Mesendoderm (in vitro differentiated cells): ENCODE measurements around the gene KCNQ5.

Source experiments
- DNase-seq: peaks from one replicate; pipeline ENCODE4 v3.0.0; 2013
- H2AK5ac ChIP-seq: 2 replicates; pipeline ENCODE4 v1.6.1; 2013; ENCODE audit warnings: low read length, inconsistent platforms
- H2BK120ac ChIP-seq: 2 replicates; pipeline ENCODE4 v1.6.1; 2013; ENCODE audit warnings: low read depth, mild to moderate bottlenecking, low read length, moderate library complexity, mixed read lengths
- H2BK15ac ChIP-seq: replicated peaks from 2 replicates; pipeline ENCODE4 v1.6.1; 2013; ENCODE audit warnings: low read depth, mild to moderate bottlenecking, moderate library complexity
- H2BK5ac ChIP-seq: 2 replicates; pipeline ENCODE4 v1.6.1; 2013; ENCODE audit warnings: low read length, inconsistent platforms
- H3K18ac ChIP-seq: 2 replicates; pipeline ENCODE4 v1.6.1; 2013; ENCODE audit warnings: mild to moderate bottlenecking, low read length, mixed read lengths
- H3K23ac ChIP-seq: one replicate; pipeline ENCODE4 v1.6.1; 2013; ENCODE audit warnings: low read length
- H3K27ac ChIP-seq: 2 replicates; pipeline ENCODE4 v1.5.1; 2013; ENCODE audit warnings: low read depth, mild to moderate bottlenecking, inconsistent platforms, low read length, moderate library complexity
- H3K27me3 ChIP-seq: 2 replicates; pipeline ENCODE4 v1.6.1; 2013; ENCODE audit warnings: low read length, control low read depth, mild to moderate bottlenecking, inconsistent platforms; ENCODE audit not compliant: insufficient read depth, poor library complexity
- H3K36me3 ChIP-seq: 2 replicates; pipeline ENCODE4 v1.6.1; 2013; ENCODE audit warnings: low read length, inconsistent platforms; ENCODE audit not compliant: control insufficient read depth, insufficient read depth
- H3K4ac ChIP-seq: one replicate; pipeline ENCODE4 v1.6.1; 2013; ENCODE audit warnings: low read depth, mild to moderate bottlenecking, low read length, moderate library complexity
- H3K4me1 ChIP-seq: 2 replicates; pipeline ENCODE4 v1.6.1; 2013; ENCODE audit warnings: low read depth, low read length, inconsistent platforms; ENCODE audit not compliant: control insufficient read depth
- H3K4me2 ChIP-seq: 2 replicates; pipeline ENCODE4 v1.6.1; 2013; ENCODE audit warnings: low read length
- H3K4me3 ChIP-seq: 2 replicates; pipeline ENCODE4 v1.5.1; 2013; ENCODE audit warnings: mild to moderate bottlenecking, low read length
- H3K56ac ChIP-seq: one replicate; pipeline ENCODE4 v1.6.1; 2013; ENCODE audit warnings: low read length
- H3K79me1 ChIP-seq: 2 replicates; pipeline ENCODE4 v1.6.1; 2013; ENCODE audit warnings: low read length, inconsistent platforms
- H3K79me2 ChIP-seq: 2 replicates; pipeline ENCODE4 v1.6.1; 2013; ENCODE audit warnings: mild to moderate bottlenecking, low read length; ENCODE audit not compliant: control insufficient read depth, insufficient read depth
- H3K9ac ChIP-seq: 2 replicates; pipeline ENCODE4 v1.6.1; 2013; ENCODE audit warnings: low read length, inconsistent platforms
- H4K5ac ChIP-seq: one replicate; pipeline ENCODE4 v1.6.1; 2013; ENCODE audit warnings: low read length
- H4K8ac ChIP-seq: one replicate; pipeline ENCODE4 v1.6.1; 2013; ENCODE audit warnings: low read depth, mild to moderate bottlenecking, control low read depth, low read length, moderate library complexity
- WGBS: extraction: QIAGEN DNeasy Blood & Tissue Kit; methylation state at CpG from one replicate; pipeline ENCODE4 v1.1.7; 2013; ENCODE audit warnings: low lambda C conversion rate, missing lambda C conversion rate; ENCODE audit not compliant: insufficient coverage; ENCODE audit errors: extremely low coverage; 5-methylcytosine and 5-hydroxymethylcytosine counted together

Gene KCNQ5

GRCh38 chr6:72672906-72673305 lies 51.0 kb downstream of the KCNQ5 start:
- Histone ChIP-seq H2BK5ac (no peak overlapping the region), H3K23ac (no peak overlapping the region), H3K79me1 (no peaks in the 10 kb centered on the region), H3K79me2 (no peaks in the 10 kb centered on the region), H3K9ac (no peak overlapping the region), H4K8ac (no peak overlapping the region), H3K56ac (no peak overlapping the region), H2BK15ac (no peak overlapping the region), H3K27me3 (no peaks in the 10 kb centered on the region), H3K4me2 (no peak overlapping the region), H2AK5ac (no peak overlapping the region), H2BK120ac (no peak overlapping the region), H3K18ac (no peak overlapping the region), H3K27ac (no peak overlapping the region), H3K4me1 (no peaks in the 10 kb centered on the region), H3K4ac (no peak overlapping the region), H4K5ac (no peak overlapping the region), H3K4me3 (no peak overlapping the region), H3K36me3 (no peaks in the 10 kb centered on the region)
- WGBS = no CpG with 5 or more reads among the region's 1 CpG
- DNase-seq = no peak

DNA sequence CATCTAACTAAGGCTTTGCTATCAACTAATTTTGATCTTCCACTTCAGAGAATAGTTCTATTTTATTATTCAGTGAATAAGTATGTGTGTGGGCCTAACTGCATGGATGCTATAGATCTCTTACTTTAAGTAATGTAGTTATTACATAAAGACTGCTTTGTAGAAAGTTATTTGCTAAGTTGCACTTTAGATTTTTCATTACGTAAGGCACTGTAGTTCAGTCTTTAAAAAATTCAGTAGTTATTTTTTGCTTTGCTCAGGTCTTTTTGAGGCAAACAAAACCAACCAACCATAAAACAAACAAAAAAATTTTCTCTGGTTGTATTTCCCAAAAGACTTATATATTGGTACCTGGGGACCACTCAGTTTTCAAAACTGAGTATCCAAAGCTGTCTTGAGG lies 53.0 kb downstream of the KCNQ5 start:
- no peak for DNase-seq
- no peak overlapping the region for H3K4me3 ChIP-seq
- no peak overlapping the region for H3K4me2 ChIP-seq
- no peaks in the 10 kb centered on the region for H3K79me1 ChIP-seq
- no peaks in the 10 kb centered on the region for H3K27me3 ChIP-seq
- H3K4me1 ChIP-seq = no peaks in the 10 kb centered on the region
- no peak overlapping the region for H2BK15ac ChIP-seq
- H3K9ac ChIP-seq = no peak overlapping the region
- no CpG with 5 or more reads among the region's 1 CpG for WGBS
- no peak overlapping the region for H3K27ac ChIP-seq
- H4K5ac ChIP-seq = no peak overlapping the region
- H3K4ac ChIP-seq = no peak overlapping the region
- no peak overlapping the region for H3K23ac ChIP-seq
- no peak overlapping the region for H2BK120ac ChIP-seq
- no peaks in the 10 kb centered on the region for H3K79me2 ChIP-seq
- no peak overlapping the region for H4K8ac ChIP-seq
- H3K36me3 ChIP-seq = no peaks in the 10 kb centered on the region
- H3K56ac ChIP-seq = no peak overlapping the region
- H3K18ac ChIP-seq = no peak overlapping the region
- H2AK5ac ChIP-seq = no peak overlapping the region
- no peak overlapping the region for H2BK5ac ChIP-seq

DNA sequence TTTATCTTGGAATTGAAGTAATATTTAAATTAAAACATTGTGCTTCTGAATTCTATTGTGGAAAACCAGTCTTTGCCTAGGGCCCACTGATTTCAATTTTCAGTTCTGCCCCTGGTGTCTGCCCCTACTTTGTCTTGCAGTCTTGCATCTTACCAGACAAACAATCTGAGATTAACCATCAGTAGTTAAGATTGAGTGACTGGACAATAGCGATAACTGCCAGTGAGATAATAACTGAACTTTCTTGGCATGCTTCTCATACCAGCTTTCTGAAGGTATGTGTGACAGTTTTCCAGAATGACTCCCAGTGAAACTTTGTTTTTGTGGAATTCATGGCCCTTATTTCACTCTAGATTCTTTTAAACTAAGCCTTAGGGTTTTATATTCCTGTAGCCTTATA lies 53.5 kb downstream of the KCNQ5 start:
- H2BK5ac ChIP-seq = no peak overlapping the region
- H3K9ac ChIP-seq = no peak overlapping the region
- H2BK120ac ChIP-seq = no peak overlapping the region
- H3K79me1 ChIP-seq = no peaks in the 10 kb centered on the region
- H3K4me1 ChIP-seq = no peaks in the 10 kb centered on the region
- no peak overlapping the region for H3K4me2 ChIP-seq
- H3K56ac ChIP-seq = no peak overlapping the region
- no peak overlapping the region for H3K27ac ChIP-seq
- DNase-seq = no peak
- no peak overlapping the region for H2AK5ac ChIP-seq
- no peak overlapping the region for H4K5ac ChIP-seq
- no peak overlapping the region for H3K18ac ChIP-seq
- no peak overlapping the region for H4K8ac ChIP-seq
- no peak overlapping the region for H3K4me3 ChIP-seq
- H3K27me3 ChIP-seq = no peaks in the 10 kb centered on the region
- no peak overlapping the region for H3K23ac ChIP-seq
- no peak overlapping the region for H2BK15ac ChIP-seq
- no peak overlapping the region for H3K4ac ChIP-seq
- no peaks in the 10 kb centered on the region for H3K36me3 ChIP-seq
- no peaks in the 10 kb centered on the region for H3K79me2 ChIP-seq
- no CpG with 5 or more reads among the region's 1 CpG for WGBS

DNA sequence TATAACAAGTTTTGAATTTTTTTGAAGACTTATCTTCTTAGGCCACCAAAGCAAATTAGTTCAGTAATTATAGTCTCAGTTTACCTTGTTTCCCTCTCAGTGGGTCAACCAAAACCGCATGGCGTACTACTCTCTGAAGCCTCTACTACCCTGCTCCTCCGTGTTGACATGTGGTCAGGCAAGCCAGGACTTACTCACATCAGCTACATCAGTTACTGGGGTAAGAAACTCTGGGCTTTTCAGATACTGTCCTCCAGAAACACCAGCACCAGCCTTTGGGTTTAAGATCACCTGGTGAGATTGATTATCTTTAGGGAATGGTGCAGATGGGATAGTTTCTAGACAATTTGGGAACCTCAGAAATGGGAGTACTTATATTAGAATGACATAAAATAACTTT lies 55.1 kb downstream of the KCNQ5 start:
- no peaks in the 10 kb centered on the region for H3K27me3 ChIP-seq
- H3K9ac ChIP-seq = no peak overlapping the region

GRCh38 chr6:72677740-72678139 lies 55.9 kb downstream of the KCNQ5 start:
- H3K23ac ChIP-seq = no peak overlapping the region
- no peak overlapping the region for H3K56ac ChIP-seq
- no peak overlapping the region for H3K4ac ChIP-seq
- no CpG with 5 or more reads among the region's 1 CpG for WGBS
- H4K5ac ChIP-seq = no peak overlapping the region
- no peak overlapping the region for H3K27ac ChIP-seq
- H3K18ac ChIP-seq = no peak overlapping the region
- no peak for DNase-seq
- H3K27me3 ChIP-seq = no peaks in the 10 kb centered on the region
- no peak overlapping the region for H3K4me3 ChIP-seq
- H2AK5ac ChIP-seq = no peak overlapping the region
- H2BK15ac ChIP-seq = no peak overlapping the region
- no peak overlapping the region for H2BK120ac ChIP-seq
- no peaks in the 10 kb centered on the region for H3K79me2 ChIP-seq
- H2BK5ac ChIP-seq = no peak overlapping the region
- peaks cover 3% of the 10 kb centered on the region for H3K4me1 ChIP-seq
- no peak overlapping the region for H3K9ac ChIP-seq
- H3K4me2 ChIP-seq = no peak overlapping the region
- H3K36me3 ChIP-seq = no peaks in the 10 kb centered on the region
- H3K79me1 ChIP-seq = no peaks in the 10 kb centered on the region
- no peak overlapping the region for H4K8ac ChIP-seq

More for the DNA sequence above, 55.1 kb downstream of the KCNQ5 start:
- no peak for DNase-seq
- Histone ChIP-seq H3K4ac (no peak overlapping the region), H3K4me2 (no peak overlapping the region), H3K56ac (no peak overlapping the region), H2BK5ac (no peak overlapping the region), H3K18ac (no peak overlapping the region), H3K79me1 (no peaks in the 10 kb centered on the region), H3K36me3 (no peaks in the 10 kb centered on the region), H3K79me2 (no peaks in the 10 kb centered on the region), H2BK15ac (no peak overlapping the region), H2BK120ac (no peak overlapping the region), H4K8ac (no peak overlapping the region), H3K27ac (no peak overlapping the region), H3K4me1 (peaks cover 3% of the 10 kb centered on the region), H3K23ac (no peak overlapping the region), H3K4me3 (no peak overlapping the region), H2AK5ac (no peak overlapping the region), H4K5ac (no peak overlapping the region)
- WGBS = no CpG with 5 or more reads among the region's 3 CpGs

DNA sequence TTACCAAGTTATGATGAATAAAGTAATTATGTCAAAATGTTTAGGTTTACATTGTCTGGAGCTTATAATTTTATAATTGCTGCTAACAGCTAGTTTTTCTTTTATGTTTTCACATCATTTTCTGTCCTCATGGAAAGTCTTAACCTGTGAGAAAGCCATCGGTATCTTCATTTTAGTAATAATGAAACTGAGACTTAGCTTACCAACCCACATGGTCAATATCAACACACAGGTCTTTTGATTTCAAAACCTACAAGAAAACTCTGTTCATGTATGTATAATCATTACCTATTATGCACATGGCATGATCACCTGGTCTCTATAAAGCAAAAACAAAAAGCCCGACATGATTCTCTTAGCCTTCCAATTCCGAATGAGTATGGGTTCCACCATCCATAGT lies 61.9 kb downstream of the KCNQ5 start:
- no peaks in the 10 kb centered on the region for H3K79me2 ChIP-seq
- no peak overlapping the region for H4K5ac ChIP-seq
- no peak overlapping the region for H3K27ac ChIP-seq

More for the DNA sequence above, 61.9 kb downstream of the KCNQ5 start:
- no peak overlapping the region for H2BK5ac ChIP-seq
- no peak overlapping the region for H3K4ac ChIP-seq
- H3K56ac ChIP-seq = no peak overlapping the region
- no peak overlapping the region for H4K8ac ChIP-seq
- no peaks in the 10 kb centered on the region for H3K36me3 ChIP-seq
- H3K79me1 ChIP-seq = no peaks in the 10 kb centered on the region
- H3K4me2 ChIP-seq = no peak overlapping the region
- no peak for DNase-seq
- no peak overlapping the region for H3K9ac ChIP-seq
- H2BK120ac ChIP-seq = no peak overlapping the region
- peaks cover 3% of the 10 kb centered on the region for H3K4me1 ChIP-seq
- H3K4me3 ChIP-seq = no peak overlapping the region
- no CpG with 5 or more reads among the region's 3 CpGs for WGBS
- no peak overlapping the region for H2AK5ac ChIP-seq
- no peak overlapping the region for H3K23ac ChIP-seq
- H2BK15ac ChIP-seq = no peak overlapping the region
- no peaks in the 10 kb centered on the region for H3K27me3 ChIP-seq
- H3K18ac ChIP-seq = no peak overlapping the region
